Mesenchymal stem cell (in vitro differentiated cells and primary cell): ENCODE data around the gene PKP2. TPM values are rescaled to one million over a fixed set of nuclear protein-coding genes. Genes with fewer than 3 reads are reported as not detected.

ENCODE experiments used
- DNase-seq: peaks from one replicate; pipeline ENCODE4 v3.0.0-alpha.2; 2013
- H2AFZ ChIP-seq: one replicate; pipeline ENCODE4 v1.6.1; 2013; ENCODE audit warnings: low read depth, mild to moderate bottlenecking, control low read depth, inconsistent platforms, low read length, moderate library complexity
- H2AK5ac ChIP-seq: 2 replicates; pipeline ENCODE4 v1.6.1; 2013; ENCODE audit warnings: low read length, moderate library complexity, mild to moderate bottlenecking, inconsistent platforms; ENCODE audit not compliant: severe bottlenecking
- H2BK120ac ChIP-seq: one replicate; pipeline ENCODE4 v1.6.1; 2013; ENCODE audit warnings: low read depth, mild to moderate bottlenecking, inconsistent platforms, low read length, moderate library complexity
- H2BK12ac ChIP-seq, 2 experiments: one replicate each; pipeline ENCODE4 v1.6.1; 2013; ENCODE audit warnings: inconsistent platforms in 2 of 2, low read length in 2 of 2, mild to moderate bottlenecking in 2 of 2, moderate library complexity in 2 of 2, control low read depth in 1 of 2
- H2BK15ac ChIP-seq: one replicate; pipeline ENCODE4 v1.6.1; 2013; ENCODE audit warnings: mild to moderate bottlenecking, low read depth, inconsistent platforms; ENCODE audit not compliant: poor library complexity, severe bottlenecking
- H2BK5ac ChIP-seq: 2 replicates; pipeline ENCODE4 v1.6.1; 2013; ENCODE audit warnings: low read depth, mild to moderate bottlenecking, low read length, control low read depth, inconsistent platforms; ENCODE audit not compliant: poor library complexity, severe bottlenecking
- H3K14ac ChIP-seq, 2 experiments: one replicate each; pipeline ENCODE4 v1.6.1; 2013; ENCODE audit warnings: inconsistent platforms in 2 of 2, low read length in 2 of 2, control low read depth in 1 of 2, mild to moderate bottlenecking in 1 of 2, moderate library complexity in 1 of 2
- H3K18ac ChIP-seq, 2 experiments: one replicate each; pipeline ENCODE4 v1.6.1; 2013; ENCODE audit warnings: inconsistent platforms in 2 of 2, low read length in 2 of 2, control low read depth in 1 of 2, low read depth in 1 of 2, mild to moderate bottlenecking in 1 of 2
- H3K23ac ChIP-seq, 2 experiments: one replicate each; pipeline ENCODE4 v1.6.1; 2013; ENCODE audit warnings: inconsistent platforms in 2 of 2, low read length in 2 of 2, mild to moderate bottlenecking in 2 of 2, moderate library complexity in 2 of 2, control low read depth in 1 of 2
- H3K27ac ChIP-seq: 2 replicates; pipeline ENCODE4 v1.5.1; 2013; ENCODE audit warnings: mild to moderate bottlenecking, moderate library complexity, low read length, control low read depth, inconsistent platforms; ENCODE audit not compliant: poor library complexity, severe bottlenecking
- H3K27me3 ChIP-seq, 2 experiments: 2 replicates each; pipeline versions ENCODE4 v1.6.1 to v1.7.0; 2013; ENCODE audit warnings: low read length in 2 of 2, mild to moderate bottlenecking in 2 of 2, moderate library complexity in 2 of 2, control low read depth in 1 of 2, inconsistent platforms in 1 of 2; ENCODE audit not compliant: control insufficient read depth in 1 of 2, insufficient read depth in 1 of 2
- H3K36me3 ChIP-seq, 2 experiments: 2 replicates each; pipeline versions ENCODE4 v1.6.1 to v1.7.0; 2013; ENCODE audit warnings: low read length in 2 of 2, control low read depth in 1 of 2, inconsistent platforms in 1 of 2, low read depth in 1 of 2, mild to moderate bottlenecking in 1 of 2; ENCODE audit not compliant: insufficient read depth in 2 of 2, control insufficient read depth in 1 of 2
- H3K4ac ChIP-seq, 2 experiments: one replicate each; pipeline ENCODE4 v1.6.1; 2013; ENCODE audit warnings: inconsistent platforms in 2 of 2, low read length in 2 of 2, mild to moderate bottlenecking in 2 of 2, moderate library complexity in 2 of 2, control low read depth in 1 of 2, low read depth in 1 of 2
- H3K4me1 ChIP-seq: 2 replicates; pipeline ENCODE4 v1.6.1; 2013; ENCODE audit warnings: low read depth, low read length, control low read depth; ENCODE audit not compliant: control insufficient read depth, insufficient read depth
- H3K4me2 ChIP-seq: 2 replicates; pipeline ENCODE4 v1.6.1; 2013; ENCODE audit warnings: low read length, mild to moderate bottlenecking, inconsistent platforms; ENCODE audit not compliant: poor library complexity, severe bottlenecking
- H3K4me3 ChIP-seq, 2 experiments: 2 replicates each; pipeline versions ENCODE4 v1.5.1 to v1.7.0; 2013; ENCODE audit warnings: low read length in 2 of 2, mild to moderate bottlenecking in 2 of 2, control low read depth in 1 of 2, low read depth in 1 of 2; ENCODE audit not compliant: insufficient read depth in 1 of 2
- H3K79me1 ChIP-seq: replicated peaks from 2 replicates; pipeline ENCODE4 v1.6.1; 2013; ENCODE audit warnings: mild to moderate bottlenecking, control low read depth, low read length, inconsistent platforms; ENCODE audit not compliant: poor library complexity, severe bottlenecking
- H3K9ac ChIP-seq: 2 replicates; pipeline ENCODE4 v1.7.0; 2013; ENCODE audit warnings: mild to moderate bottlenecking, low read length, moderate library complexity
- H3K9me3 ChIP-seq: 2 replicates; pipeline ENCODE4 v1.7.0; 2013; ENCODE audit warnings: mild to moderate bottlenecking, low read length; ENCODE audit not compliant: control insufficient read depth
- H4K8ac ChIP-seq: one replicate; pipeline ENCODE4 v1.6.1; 2013; ENCODE audit warnings: inconsistent platforms, mild to moderate bottlenecking, low read length, moderate library complexity
- H4K91ac ChIP-seq: one replicate; pipeline ENCODE4 v1.6.1; 2013; ENCODE audit warnings: mild to moderate bottlenecking, low read length, inconsistent platforms
- WGBS: methylation state at CpG from one replicate; pipeline ENCODE4 v1.1.7; 2013; ENCODE audit warnings: mixed read lengths; 5-methylcytosine and 5-hydroxymethylcytosine counted together
- polyA plus RNA-seq, 2 experiments: library from polyadenylated mRNA; stranded (reverse); fragments of 200-250 nt; gene quantifications; one replicate each; pipeline ENCODE4 v1.2.3, GENCODE V29; 2013

The PKP2 gene
- 3.8 TPM for polyA plus RNA-seq (2013, experiment 1 of 2)
- polyA plus RNA-seq (2013, experiment 2 of 2): 3.8 TPM

DNA sequence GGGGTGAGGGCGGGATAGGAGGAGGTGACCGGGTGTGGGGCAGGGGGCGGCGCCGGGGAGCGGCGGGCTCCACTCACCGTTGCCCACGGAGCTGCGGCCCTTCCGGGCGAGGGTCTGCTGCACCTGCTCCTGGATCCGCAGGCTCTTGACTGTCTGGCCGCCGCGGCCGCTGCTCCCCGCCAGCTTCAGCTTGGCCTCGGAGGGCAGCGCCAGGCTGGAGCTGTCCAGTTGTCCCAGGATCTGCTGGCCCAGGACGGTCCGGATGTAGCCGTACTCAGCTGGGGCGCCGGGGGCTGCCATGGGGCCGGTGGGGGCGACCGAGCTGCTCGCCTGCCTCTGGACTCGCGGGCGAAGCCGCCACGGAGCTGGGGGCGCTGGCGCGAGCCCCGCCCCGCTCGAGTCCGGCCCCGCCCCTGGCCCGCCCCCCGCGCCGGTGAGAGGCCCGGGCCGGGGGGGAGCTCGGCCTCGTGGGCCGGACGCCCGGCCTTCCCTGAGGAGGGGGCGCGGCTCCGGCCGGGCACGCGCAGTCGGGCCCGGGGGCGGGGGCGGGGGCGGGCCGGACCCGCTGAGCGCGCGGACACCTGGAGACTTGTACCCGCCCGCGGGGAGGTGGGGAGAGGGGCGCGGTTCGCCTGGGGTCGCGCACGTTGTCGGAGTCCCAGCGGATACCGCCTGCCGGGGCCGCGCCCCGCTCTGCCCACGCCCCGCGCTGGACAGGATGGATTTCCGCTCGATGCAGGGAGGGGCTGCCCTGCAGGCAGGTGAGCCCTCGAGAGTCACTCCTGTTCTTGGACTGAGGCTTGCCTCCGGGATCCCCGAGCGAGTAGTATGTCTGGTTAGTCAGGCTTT is at the start of gene PKP2:
TSS of gene PKP2 (minus strand) at position 346 of the 849 bp plus-strand sequence. CDS start at position 300, 46 bp downstream.
- Histone ChIP-seq H3K9ac (no peak within 1 kb of the TSS), H2AK5ac (no peak within 1 kb of the TSS), H3K4ac (peak within 1 kb of the TSS in 1 of 2 experiments; percentile 22), H4K91ac (peak within 1 kb of the TSS; percentile 2), H3K9me3 (no peaks in the 10 kb centered on the region), H3K23ac (peak within 1 kb of the TSS in 1 of 2 experiments; percentile 64), H3K4me3 (peak within 1 kb of the TSS; percentile 37 to 85), H4K8ac (peak within 1 kb of the TSS; percentile 93), H3K14ac (peak within 1 kb of the TSS in 1 of 2 experiments; percentile 41), H3K79me1 (no peaks in the 10 kb centered on the region), H2BK15ac (peak within 1 kb of the TSS; percentile 15), H3K27ac (no peak within 1 kb of the TSS), H3K4me1 (peaks cover 14% of the 10 kb centered on the region), H3K18ac (peak within 1 kb of the TSS; percentile 73 to 78), H2BK5ac (no peak within 1 kb of the TSS), H3K27me3 (peaks cover 15 to 41% of the 10 kb centered on the region in 2 experiments), H2BK120ac (peak within 1 kb of the TSS; percentile 61), H3K4me2 (peak within 1 kb of the TSS; percentile 98), H2AFZ (peak within 1 kb of the TSS; percentile 97), H2BK12ac (peak within 1 kb of the TSS in 1 of 2 experiments; percentile 68), H3K36me3 (no peaks in the 10 kb centered on the region)
- WGBS: under 1% methylated on average over 56 of the region's 94 CpGs
- DNase-seq: peak; percentile 45

DNA sequence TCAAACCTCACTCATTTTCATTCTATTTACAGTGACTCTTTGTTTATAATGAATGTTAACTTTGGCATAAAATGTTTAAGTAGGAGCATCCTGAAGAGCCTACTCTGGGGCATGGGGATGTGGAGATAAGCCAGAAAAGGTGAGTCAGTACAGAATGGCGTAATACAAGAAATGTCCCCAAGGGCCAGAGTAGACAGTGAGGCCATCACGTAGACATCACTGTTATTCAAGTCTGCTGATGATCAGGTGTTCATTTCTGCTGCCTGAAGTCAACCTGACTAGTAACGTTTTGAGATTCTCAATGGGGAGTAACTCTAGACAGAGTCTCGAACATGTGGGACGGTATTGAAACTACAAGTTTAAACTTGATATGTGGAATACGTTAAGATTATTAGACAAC is 47.6 kb upstream of the PKP2 start:
- Histone ChIP-seq H2BK12ac (no peak overlapping the region), H3K14ac (no peak overlapping the region), H4K8ac (no peak overlapping the region), H3K9ac (no peak overlapping the region), H3K27ac (no peak overlapping the region), H4K91ac (no peak overlapping the region), H3K9me3 (no peaks in the 10 kb centered on the region), H3K4me1 (no peaks in the 10 kb centered on the region), H2AFZ (no peak overlapping the region), H3K36me3 (no peaks in the 10 kb centered on the region), H3K4me3 (no peak overlapping the region), H3K79me1 (no peaks in the 10 kb centered on the region), H2BK120ac (no peak overlapping the region), H3K23ac (no peak overlapping the region), H3K27me3 (no peaks in the 10 kb centered on the region), H2AK5ac (no peak overlapping the region), H2BK15ac (no peak overlapping the region), H3K18ac (no peak overlapping the region), H2BK5ac (no peak overlapping the region), H3K4ac (no peak overlapping the region), H3K4me2 (no peak overlapping the region)
- no peak for DNase-seq
- 91% methylated on average over 6 of the region's 6 CpGs for WGBS

DNA sequence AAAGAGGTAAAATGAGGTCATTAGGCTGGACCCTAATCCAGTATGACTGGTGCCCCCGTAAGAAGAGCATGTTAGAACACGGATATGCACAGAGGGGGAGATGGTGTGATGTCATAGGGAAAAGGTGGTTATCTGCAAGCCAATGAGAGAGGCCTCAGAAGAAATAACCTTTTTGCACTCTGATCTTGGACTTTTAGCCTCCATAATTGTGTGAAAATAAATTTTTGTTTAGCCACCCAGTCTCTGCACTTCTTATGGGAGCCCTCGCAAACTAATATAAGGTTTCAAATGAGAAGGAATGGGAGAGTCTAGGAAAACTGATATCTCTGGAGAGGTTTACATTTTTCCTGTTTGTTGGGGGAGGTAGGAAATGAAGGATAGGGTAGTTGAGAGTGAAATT is 43.2 kb upstream of the PKP2 start:
- DNase-seq: no peak
- no peak overlapping the region for H3K4ac ChIP-seq
- no peaks in the 10 kb centered on the region for H3K9me3 ChIP-seq

DNA sequence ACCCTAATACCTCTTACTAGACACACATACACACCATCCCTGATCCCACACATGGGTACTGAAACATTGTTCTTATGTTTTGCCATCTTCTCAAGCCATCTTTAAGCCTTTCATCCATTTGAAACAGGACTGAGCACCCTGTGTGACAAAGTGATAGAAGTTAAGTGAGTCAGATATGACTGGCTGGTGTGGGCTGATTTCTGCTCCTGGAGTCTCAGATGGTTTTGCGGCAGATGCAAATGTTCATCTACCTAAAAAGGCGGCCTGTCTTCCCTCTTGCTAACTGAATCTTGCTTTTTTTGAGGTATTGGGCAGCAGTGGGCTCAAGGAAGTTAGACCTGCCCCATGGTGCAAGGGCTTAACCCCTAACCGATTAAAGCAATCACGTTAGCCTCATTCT is 30.4 kb upstream of the PKP2 start:
- Histone ChIP-seq H3K4me2 (no peak overlapping the region), H2BK120ac (no peak overlapping the region), H3K4me1 (no peaks in the 10 kb centered on the region), H2BK5ac (no peak overlapping the region), H3K79me1 (no peaks in the 10 kb centered on the region), H2BK12ac (no peak overlapping the region), H3K27ac (no peak overlapping the region), H3K14ac (no peak overlapping the region), H3K36me3 (no peaks in the 10 kb centered on the region), H3K27me3 (peaks cover 0 to 3% of the 10 kb centered on the region in 2 experiments), H3K23ac (no peak overlapping the region), H3K4ac (no peak overlapping the region), H2AK5ac (no peak overlapping the region), H2AFZ (no peak overlapping the region), H2BK15ac (no peak overlapping the region), H3K9me3 (no peaks in the 10 kb centered on the region), H4K8ac (no peak overlapping the region), H3K4me3 (no peak overlapping the region), H4K91ac (no peak overlapping the region), H3K9ac (no peak overlapping the region), H3K18ac (no peak overlapping the region)
- no peak for DNase-seq
- WGBS: 91% methylated on average over 4 of the region's 4 CpGs

More for the DNA sequence above, 43.2 kb upstream of the PKP2 start:
- no peak overlapping the region for H2AFZ ChIP-seq
- H3K36me3 ChIP-seq: no peaks in the 10 kb centered on the region
- H2BK5ac ChIP-seq: no peak overlapping the region
- H3K4me2 ChIP-seq: no peak overlapping the region
- H3K23ac ChIP-seq: no peak overlapping the region
- no peak overlapping the region for H2BK15ac ChIP-seq
- no peak overlapping the region for H4K8ac ChIP-seq
- H3K27ac ChIP-seq: no peak overlapping the region
- no peaks in the 10 kb centered on the region for H3K4me1 ChIP-seq
- no peak overlapping the region for H3K14ac ChIP-seq
- H4K91ac ChIP-seq: no peak overlapping the region
- no peak overlapping the region for H2BK120ac ChIP-seq
- 60% methylated on average over 3 of the region's 3 CpGs for WGBS
- no peak overlapping the region for H3K9ac ChIP-seq
- no peak overlapping the region for H2AK5ac ChIP-seq
- H3K79me1 ChIP-seq: no peaks in the 10 kb centered on the region
- H3K27me3 ChIP-seq: no peaks in the 10 kb centered on the region
- no peak overlapping the region for H2BK12ac ChIP-seq
- no peak overlapping the region for H3K18ac ChIP-seq
- no peak overlapping the region for H3K4me3 ChIP-seq
